ENCODE data around the gene EPB41L4B.

- no peak for TF ChIP-seq POLR2A (IDR thresholded peaks at IDR 0.05; ENCODE audit: low read depth, low read length)
- no peak for TF ChIP-seq TAF1 (IDR thresholded peaks at IDR 0.05; ENCODE audit: low read depth, low read length)
- no peak for TF ChIP-seq POLR2AphosphoS5 (IDR thresholded peaks at IDR 0.05; ENCODE audit: low read depth, low read length)
- TF ChIP-seq POU2F2 (IDR thresholded peaks at IDR 0.05; ENCODE audit: low read depth, low read length): no peak
- no peak for TF ChIP-seq SPI1 (IDR thresholded peaks at IDR 0.05; ENCODE audit: low read depth, low read length)
- TF ChIP-seq PAX5 (IDR thresholded peaks at IDR 0.05; ENCODE audit: insufficient read depth, low read length, severe bottlenecking): no peak
These were observed 154.6 kb downstream of the EPB41L4B start for GRCh38 chr9:109166171-109166770.

All from GM12891 (cell line).